ES-I3 (cell line): ENCODE results near the gene SIGMAR1.

Experiments used
- H3K36me3 ChIP-seq: 2 replicates; pipeline ENCODE4 v1.6.1; 2013; ENCODE audit warnings: mild to moderate bottlenecking, low read length, control low read depth, moderate library complexity; ENCODE audit not compliant: insufficient read depth
- H3K4me1 ChIP-seq: 2 replicates; pipeline ENCODE4 v1.6.1; 2013; ENCODE audit warnings: mild to moderate bottlenecking, control low read depth, low read length; ENCODE audit not compliant: insufficient read depth
- H3K9ac ChIP-seq: 2 replicates; pipeline ENCODE4 v1.6.1; 2013; ENCODE audit warnings: low read depth, mild to moderate bottlenecking, low read length, moderate library complexity
- H3K9me3 ChIP-seq: 2 replicates; pipeline ENCODE4 v1.6.1; 2013; ENCODE audit warnings: mild to moderate bottlenecking, low read length, moderate library complexity; ENCODE audit not compliant: control insufficient read depth, insufficient read depth

SIGMAR1 gene

GRCh38 chr9:34637356-34638137, at the start of gene SIGMAR1:
Gene SIGMAR1, minus strand, starts transcription at chr9:34637787. Its CDS starts 90 bp downstream, at chr9:34637697.
- Histone ChIP-seq H3K4me1 (peaks cover 15% of the 10 kb centered on the region), H3K9ac (peak within 1 kb of the TSS; percentile 70), H3K9me3 (no peaks in the 10 kb centered on the region), H3K36me3 (no peaks in the 10 kb centered on the region)

GRCh38 chr9:34686732-34687131, 49.1 kb upstream of the SIGMAR1 start:
- H3K36me3 ChIP-seq, result no peaks in the 10 kb centered on the region
- H3K9ac ChIP-seq, result no peak overlapping the region
- H3K4me1 ChIP-seq, result no peaks in the 10 kb centered on the region
- H3K9me3 ChIP-seq, result no peaks in the 10 kb centered on the region

GRCh38 chr9:34686231-34686630, 48.6 kb upstream of the SIGMAR1 start:
- no peaks in the 10 kb centered on the region for H3K4me1 ChIP-seq
- no peak overlapping the region for H3K9ac ChIP-seq
- no peaks in the 10 kb centered on the region for H3K36me3 ChIP-seq
- H3K9me3 ChIP-seq, result no peaks in the 10 kb centered on the region

DNA sequence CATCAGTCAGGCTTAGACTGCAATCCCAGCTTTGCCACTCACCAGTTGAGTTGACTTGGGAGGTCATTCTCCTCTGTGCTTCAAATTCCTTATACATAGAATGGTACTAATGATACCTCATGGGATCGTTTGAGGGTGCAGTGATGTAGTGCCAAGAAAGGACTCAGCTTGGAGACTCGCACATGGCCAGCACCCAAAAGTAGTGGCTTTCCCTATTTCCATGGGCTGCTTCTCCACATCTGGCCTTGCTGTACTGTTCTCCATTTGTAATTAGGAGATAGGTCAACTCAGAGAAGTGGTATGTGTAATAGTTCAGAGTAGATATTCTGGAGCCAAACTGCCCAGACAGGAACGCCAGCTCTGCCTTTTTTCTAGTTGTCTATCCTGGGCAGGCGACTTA, 48.0 kb upstream of the SIGMAR1 start:
- Histone ChIP-seq H3K9ac (no peak overlapping the region), H3K9me3 (no peaks in the 10 kb centered on the region), H3K36me3 (no peaks in the 10 kb centered on the region), H3K4me1 (no peaks in the 10 kb centered on the region)

DNA sequence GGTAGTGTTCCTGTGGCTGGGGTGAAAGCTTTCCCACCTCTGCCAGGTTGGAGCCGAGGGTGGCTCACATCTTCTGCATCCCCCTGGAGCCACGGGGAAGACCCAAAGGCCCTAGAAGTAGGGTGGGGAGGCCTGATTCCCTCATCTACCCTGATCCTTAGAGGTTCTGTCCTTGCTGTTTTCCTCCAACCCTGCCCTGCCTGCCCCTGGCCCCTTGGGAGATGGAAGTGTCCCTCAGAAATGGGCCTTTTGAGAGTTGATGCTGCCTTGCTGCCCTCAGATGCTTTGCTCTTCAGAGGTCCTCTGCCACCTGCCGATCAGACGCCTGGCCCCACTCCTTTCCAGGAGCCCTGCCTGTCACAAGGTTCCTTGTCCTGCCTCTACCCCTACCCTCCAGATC, 47.2 kb upstream of the SIGMAR1 start:
- Histone ChIP-seq H3K9ac (no peak overlapping the region), H3K9me3 (no peaks in the 10 kb centered on the region), H3K4me1 (no peaks in the 10 kb centered on the region), H3K36me3 (no peaks in the 10 kb centered on the region)

DNA sequence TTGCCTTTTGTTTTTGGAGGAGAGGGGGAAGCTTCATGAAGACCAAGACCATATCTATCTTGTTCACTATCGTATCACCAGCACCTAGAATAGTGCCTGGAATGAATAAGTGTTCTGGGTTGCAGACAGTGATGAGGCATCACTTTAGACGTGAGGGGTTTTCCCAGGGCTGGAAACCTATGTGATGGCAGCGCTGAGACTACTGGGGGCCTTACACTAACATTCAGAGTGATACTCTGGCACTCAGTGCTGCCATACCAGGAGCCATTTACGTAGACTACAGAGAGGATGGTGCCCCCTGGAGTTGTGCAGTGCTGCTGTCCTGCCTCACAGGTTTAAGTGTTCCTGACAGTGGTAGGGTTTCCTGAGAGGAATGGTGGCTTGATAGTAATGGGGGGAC, 46.6 kb upstream of the SIGMAR1 start:
- Histone ChIP-seq H3K9ac (no peak overlapping the region), H3K36me3 (no peaks in the 10 kb centered on the region), H3K9me3 (no peaks in the 10 kb centered on the region), H3K4me1 (no peaks in the 10 kb centered on the region)

DNA sequence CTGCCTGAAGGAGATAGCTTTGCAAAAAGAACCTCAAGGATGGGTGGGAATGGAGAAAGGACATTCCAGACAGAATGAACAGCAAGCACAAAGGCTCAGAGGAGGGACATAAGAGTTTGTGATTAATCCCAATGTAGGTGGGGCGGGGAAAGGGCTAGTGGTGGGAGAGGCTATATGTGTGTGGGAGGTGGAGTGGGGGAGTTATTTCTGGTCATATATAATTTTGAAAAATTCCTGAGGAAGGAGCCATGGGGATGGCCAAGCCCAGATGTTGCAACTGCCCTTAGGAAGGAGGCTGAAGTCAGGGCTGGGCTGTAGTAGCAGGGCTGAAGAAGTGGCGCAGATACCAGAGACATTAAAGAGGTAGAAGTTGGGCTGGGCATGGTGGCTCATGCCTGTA, 38.3 kb upstream of the SIGMAR1 start:
- H3K36me3 ChIP-seq, result no peaks in the 10 kb centered on the region
- H3K9ac ChIP-seq, result no peak overlapping the region
- no peaks in the 10 kb centered on the region for H3K9me3 ChIP-seq
- no peaks in the 10 kb centered on the region for H3K4me1 ChIP-seq

DNA sequence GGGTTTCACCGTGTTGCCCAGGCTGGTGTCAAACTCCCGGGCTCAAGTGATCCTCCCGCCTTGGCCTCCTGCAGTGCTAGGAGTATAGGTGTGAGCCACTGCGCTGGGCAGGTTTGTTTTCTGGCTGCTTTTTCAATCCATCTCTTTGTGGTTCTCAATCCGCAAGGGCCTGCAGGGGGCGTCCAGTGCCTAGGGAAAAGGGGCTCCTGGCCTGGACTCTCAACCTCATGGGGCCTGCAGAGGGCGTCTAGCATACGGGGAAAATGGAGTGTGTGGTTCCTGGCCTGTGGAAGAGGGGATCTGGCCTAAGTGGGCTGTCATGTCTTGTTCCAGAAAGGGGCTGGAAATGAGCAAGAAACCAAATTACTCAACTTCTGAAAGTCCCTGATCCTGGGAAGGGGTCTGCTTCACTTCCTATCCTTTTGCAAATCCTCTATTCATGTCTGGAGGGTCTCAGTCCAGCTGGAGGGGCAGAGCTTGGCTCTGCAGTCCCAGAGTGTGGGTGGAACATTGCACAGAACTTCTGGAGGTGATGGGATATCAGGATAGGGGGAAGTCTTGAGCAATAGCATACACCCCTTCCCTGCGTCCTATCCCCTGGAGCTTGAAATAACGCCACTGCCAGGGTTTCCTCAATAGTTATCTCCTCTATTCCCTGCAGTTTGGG, 37.6 kb upstream of the SIGMAR1 start:
- Histone ChIP-seq H3K9me3 (no peaks in the 10 kb centered on the region), H3K36me3 (no peaks in the 10 kb centered on the region), H3K4me1 (no peaks in the 10 kb centered on the region), H3K9ac (no peak overlapping the region)

- Histone ChIP-seq H3K9me3 (no peaks in the 10 kb centered on the region; the same call in 1 of the 2 replicates), H3K4me1 (no peaks in the 10 kb centered on the region), H3K9ac (no peak overlapping the region), H3K36me3 (no peaks in the 10 kb centered on the region)
Measured at GRCh38 chr9:34674440-34674839, 36.9 kb upstream of the SIGMAR1 start.

- H3K36me3 ChIP-seq, result no peaks in the 10 kb centered on the region
- no peaks in the 10 kb centered on the region for H3K4me1 ChIP-seq
- H3K9me3 ChIP-seq, result no peaks in the 10 kb centered on the region; the same call in none of the 2 replicates
- no peak overlapping the region for H3K9ac ChIP-seq
Measured at GRCh38 chr9:34671307-34671706, 33.7 kb upstream of the SIGMAR1 start.

- Histone ChIP-seq H3K9ac (no peak overlapping the region), H3K36me3 (no peaks in the 10 kb centered on the region)
Measured at GRCh38 chr9:34669809-34670562, 32.4 kb upstream of the SIGMAR1 start.

GRCh38 chr9:34665381-34666250, 28.0 kb upstream of the SIGMAR1 start:
- Histone ChIP-seq H3K36me3 (no peaks in the 10 kb centered on the region), H3K4me1 (peaks cover 4% of the 10 kb centered on the region; the same call in 1 of the 2 replicates), H3K9ac (peak overlapping the region; percentile 93), H3K9me3 (peaks cover 2% of the 10 kb centered on the region)

More at GRCh38 chr9:34669809-34670562, 32.4 kb upstream of the SIGMAR1 start:
- Histone ChIP-seq H3K4me1 (no peaks in the 10 kb centered on the region), H3K9me3 (peaks cover 2% of the 10 kb centered on the region)

- Histone ChIP-seq H3K9me3 (peaks cover 2% of the 10 kb centered on the region), H3K9ac (peak overlapping the region; percentile 73), H3K36me3 (no peaks in the 10 kb centered on the region), H3K4me1 (peaks cover 4% of the 10 kb centered on the region; the same call in 1 of the 2 replicates)
Measured at GRCh38 chr9:34665067-34665380, 27.4 kb upstream of the SIGMAR1 start.
